Measurements from ENCODE around the gene ARID4B. TPM values are rescaled to one million over a fixed set of nuclear protein-coding genes. Genes with fewer than 3 reads are reported as not detected.

ARID4B gene
- total RNA-seq, 1 experiment from 2014 or later = 17.6 TPM

- no peaks in the 10 kb centered on the region for H3K9me3 ChIP-seq (ENCODE audit: low read depth, low read length, poor library complexity, severe bottlenecking)
- no peaks in the 10 kb centered on the region for H3K27me3 ChIP-seq (replicated peaks; ENCODE audit: insufficient read depth, low read depth, low read length, poor library complexity)
- peaks cover 3% of the 10 kb centered on the region for H3K36me3 ChIP-seq (ENCODE audit: insufficient read depth, low read length, poor library complexity, severe bottlenecking)
- POLR2A ChIA-PET (ENCODE audit: low non-redundant PET) = no interaction called here
- H3K27ac ChIP-seq (ENCODE audit: low read depth, low read length, poor library complexity, severe bottlenecking) = peak overlapping the region; percentile 94
- H3K4me1 ChIP-seq (ENCODE audit: insufficient read depth, low read length, poor library complexity, severe bottlenecking) = no peaks in the 10 kb centered on the region
- intact Hi-C loops (cut with micrococcal nuclease; ENCODE audit: unreplicated experiment) = no loop called here
- CTCF ChIA-PET = interaction anchor here (0.6 kb wide), 1 partner anchor 25 kb away, joined by 3 read pairs; no protein-coding TSS in a partner anchor
- H3K4me3 ChIP-seq (ENCODE audit: low read depth, low read length, poor library complexity, severe bottlenecking) = no peak overlapping the region
- no peak for DNase-seq (ENCODE audit: low spot score)
- TF ChIP-seq EZH2 (IDR thresholded peaks at IDR 0.05; ENCODE audit: borderline replicate concordance, low read depth, low read length, poor library complexity, severe bottlenecking) = no peak
- no peak for TF ChIP-seq CTCF (conservative IDR thresholded peaks at IDR 0.05; ENCODE audit: low read depth, low read length)
- no TSS peak for BruUV-seq (replicated peaks)
These were observed 198.0 kb downstream of the ARID4B start for GRCh38 chr1:235129774-235130570.

GRCh38 chr1:235128456-235129328 lies 199.3 kb downstream of the ARID4B start, which contains the start of gene TOMM20:
Gene TOMM20, minus strand, starts transcription at chr1:235128837. Its CDS starts 122 bp downstream, at chr1:235128715.
- peak within 1 kb of the TSS; percentile 94 for H3K27ac ChIP-seq (ENCODE audit: low read depth, low read length, poor library complexity, severe bottlenecking)
- no peaks in the 10 kb centered on the region for H3K9me3 ChIP-seq (ENCODE audit: low read depth, low read length, poor library complexity, severe bottlenecking)
- H3K36me3 ChIP-seq (ENCODE audit: insufficient read depth, low read length, poor library complexity, severe bottlenecking) = peaks cover 3% of the 10 kb centered on the region
- ChIA-PET POLR2A (ENCODE audit: low non-redundant PET) (no interaction called here), CTCF (no interaction called here)
- H3K4me1 ChIP-seq (ENCODE audit: insufficient read depth, low read length, poor library complexity, severe bottlenecking) = no peaks in the 10 kb centered on the region
- H3K4me3 ChIP-seq (ENCODE audit: low read depth, low read length, poor library complexity, severe bottlenecking) = peak within 1 kb of the TSS; percentile 85
- H3K27me3 ChIP-seq (replicated peaks; ENCODE audit: insufficient read depth, low read depth, low read length, poor library complexity) = no peaks in the 10 kb centered on the region
- TF ChIP-seq EZH2 (IDR thresholded peaks at IDR 0.05; ENCODE audit: borderline replicate concordance, low read depth, low read length, poor library complexity, severe bottlenecking) = no peak
- no peak for TF ChIP-seq CTCF (conservative IDR thresholded peaks at IDR 0.05; ENCODE audit: low read depth, low read length)
- peak; percentile 95 for DNase-seq (ENCODE audit: low spot score)
- TSS peak; percentile 46 for BruUV-seq (replicated peaks)
- intact Hi-C loops (cut with micrococcal nuclease; ENCODE audit: unreplicated experiment) = no loop called here

DNA sequence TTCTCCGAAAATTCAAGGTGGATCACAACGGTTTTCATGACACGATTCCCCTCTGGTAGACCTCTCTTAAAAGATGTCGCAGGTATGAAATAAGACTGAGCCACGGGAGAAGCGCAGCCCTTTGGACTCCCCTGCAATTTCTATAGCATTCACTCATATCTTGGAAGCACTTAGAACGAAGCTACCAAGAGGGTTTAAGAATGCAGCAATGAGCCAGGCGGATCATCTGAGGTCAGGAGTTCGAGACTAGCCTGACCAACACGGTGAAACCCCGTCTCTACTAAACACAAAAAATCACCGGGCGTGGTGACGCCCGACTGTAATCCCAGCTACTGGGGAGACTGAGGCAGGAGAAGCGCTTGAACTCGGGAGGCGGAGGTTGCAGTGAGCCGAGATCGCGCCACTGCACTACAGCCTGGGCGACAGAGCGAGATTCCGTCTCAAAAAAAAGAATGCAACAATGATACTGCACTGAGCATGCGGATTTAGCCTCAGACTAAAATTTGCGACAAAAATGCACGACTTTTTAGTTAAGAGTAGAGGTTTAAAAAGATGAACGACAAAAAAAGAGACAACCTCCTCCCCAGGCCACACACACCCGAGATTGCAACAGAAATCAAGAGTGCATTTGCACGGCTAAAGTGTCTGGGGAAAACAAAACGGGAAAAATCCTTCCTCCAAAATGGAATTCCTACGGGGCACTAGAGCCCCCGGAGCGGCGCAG lies 200.1 kb downstream of the ARID4B start:
- Histone ChIP-seq H3K4me3 (ENCODE audit: low read depth, low read length, poor library complexity, severe bottlenecking) (peak overlapping the region; percentile 85), H3K9me3 (ENCODE audit: low read depth, low read length, poor library complexity, severe bottlenecking) (no peaks in the 10 kb centered on the region), H3K4me1 (ENCODE audit: insufficient read depth, low read length, poor library complexity, severe bottlenecking) (no peaks in the 10 kb centered on the region), H3K27me3 (replicated peaks; ENCODE audit: insufficient read depth, low read depth, low read length, poor library complexity) (no peaks in the 10 kb centered on the region), H3K27ac (ENCODE audit: low read depth, low read length, poor library complexity, severe bottlenecking) (peak overlapping the region; percentile 94), H3K36me3 (ENCODE audit: insufficient read depth, low read length, poor library complexity, severe bottlenecking) (peaks cover 3% of the 10 kb centered on the region)
- TF ChIP-seq EZH2 (IDR thresholded peaks at IDR 0.05; ENCODE audit: borderline replicate concordance, low read depth, low read length, poor library complexity, severe bottlenecking) (no peak), CTCF (conservative IDR thresholded peaks at IDR 0.05; ENCODE audit: low read depth, low read length) (no peak)
- CTCF ChIA-PET = no interaction called here
- BruUV-seq (replicated peaks) = no TSS peak
- no peak for DNase-seq (ENCODE audit: low spot score)
- intact Hi-C loops (cut with micrococcal nuclease; ENCODE audit: unreplicated experiment) = no loop called here
- POLR2A ChIA-PET (ENCODE audit: low non-redundant PET) = no interaction called here

Data from A673 (cell line).